Rectal smooth muscle tissue (tissue), 1 donor: ENCODE measurements around the gene CNNM2.
A peak's percentile ranks its signal among the peaks of the same experiment; 100 is the strongest.

Experiments
- H3K27ac ChIP-seq: one replicate; pipeline ENCODE4 v1.7.0; 2013; ENCODE audit warnings: low read depth, low read length, inconsistent platforms
- H3K27me3 ChIP-seq: one replicate; pipeline ENCODE4 v1.7.0; 2013; ENCODE audit warnings: low read length; ENCODE audit not compliant: control insufficient read depth, insufficient read depth
- H3K36me3 ChIP-seq: one replicate; pipeline ENCODE4 v1.7.0; 2013; ENCODE audit warnings: low read length; ENCODE audit not compliant: control insufficient read depth, insufficient read depth
- H3K4me1 ChIP-seq: one replicate; pipeline ENCODE4 v1.7.0; 2013; ENCODE audit warnings: low read length; ENCODE audit not compliant: control insufficient read depth, insufficient read depth
- H3K4me3 ChIP-seq: one replicate; pipeline ENCODE4 v1.7.0; 2013; ENCODE audit warnings: low read length
- H3K9ac ChIP-seq: one replicate; pipeline ENCODE4 v1.7.0; 2013; ENCODE audit warnings: low read length

The CNNM2 gene

GRCh38 chr10:103090911-103091310, 172.8 kb downstream of the CNNM2 start:
- Histone ChIP-seq H3K27ac (no peak overlapping the region), H3K27me3 (no peaks in the 10 kb centered on the region), H3K4me1 (no peaks in the 10 kb centered on the region), H3K36me3 (peaks cover 19% of the 10 kb centered on the region), H3K4me3 (no peak overlapping the region), H3K9ac (no peak overlapping the region)

- Histone ChIP-seq H3K9ac (no peak overlapping the region), H3K27ac (no peak overlapping the region), H3K27me3 (no peaks in the 10 kb centered on the region), H3K4me1 (no peaks in the 10 kb centered on the region), H3K4me3 (no peak overlapping the region), H3K36me3 (peaks cover 16% of the 10 kb centered on the region)
Observed at GRCh38 chr10:103095005-103095404, 176.9 kb downstream of the CNNM2 start.

- Histone ChIP-seq H3K4me3 (no peak overlapping the region), H3K9ac (no peak overlapping the region), H3K27me3 (no peaks in the 10 kb centered on the region), H3K36me3 (peaks cover 18% of the 10 kb centered on the region), H3K27ac (no peak overlapping the region), H3K4me1 (no peaks in the 10 kb centered on the region)
Observed at GRCh38 chr10:103096130-103096529, 178.0 kb downstream of the CNNM2 start.

GRCh38 chr10:103098240-103098639, 180.1 kb downstream of the CNNM2 start:
- Histone ChIP-seq H3K27me3 (no peaks in the 10 kb centered on the region), H3K4me3 (no peak overlapping the region), H3K36me3 (peaks cover 18% of the 10 kb centered on the region), H3K27ac (no peak overlapping the region), H3K9ac (no peak overlapping the region), H3K4me1 (no peaks in the 10 kb centered on the region)

- Histone ChIP-seq H3K9ac (no peak overlapping the region), H3K4me1 (no peaks in the 10 kb centered on the region), H3K27me3 (no peaks in the 10 kb centered on the region), H3K36me3 (peaks cover 13% of the 10 kb centered on the region), H3K27ac (no peak overlapping the region), H3K4me3 (no peak overlapping the region)
Observed at GRCh38 chr10:103100620-103101019, 182.5 kb downstream of the CNNM2 start.

- no peak overlapping the region for H3K4me3 ChIP-seq
- no peaks in the 10 kb centered on the region for H3K4me1 ChIP-seq
- H3K27me3 ChIP-seq: no peaks in the 10 kb centered on the region
- no peak overlapping the region for H3K9ac ChIP-seq
- peaks cover 13% of the 10 kb centered on the region for H3K36me3 ChIP-seq
- no peak overlapping the region for H3K27ac ChIP-seq
Observed at GRCh38 chr10:103102195-103102594, 184.1 kb downstream of the CNNM2 start.

GRCh38 chr10:103103989-103104388, 185.9 kb downstream of the CNNM2 start:
- H3K27me3 ChIP-seq: no peaks in the 10 kb centered on the region
- H3K4me3 ChIP-seq: no peak overlapping the region
- peaks cover 13% of the 10 kb centered on the region for H3K36me3 ChIP-seq
- no peaks in the 10 kb centered on the region for H3K4me1 ChIP-seq
- H3K27ac ChIP-seq: no peak overlapping the region
- H3K9ac ChIP-seq: no peak overlapping the region

- no peak overlapping the region for H3K9ac ChIP-seq
- no peaks in the 10 kb centered on the region for H3K27me3 ChIP-seq
- H3K36me3 ChIP-seq: peaks cover 12% of the 10 kb centered on the region
- H3K27ac ChIP-seq: no peak overlapping the region
- no peaks in the 10 kb centered on the region for H3K4me1 ChIP-seq
- H3K4me3 ChIP-seq: no peak overlapping the region
Observed at GRCh38 chr10:103104721-103105120, 186.6 kb downstream of the CNNM2 start.

GRCh38 chr10:103105462-103105861, 187.4 kb downstream of the CNNM2 start:
- no peak overlapping the region for H3K4me3 ChIP-seq
- no peak overlapping the region for H3K27ac ChIP-seq
- no peak overlapping the region for H3K9ac ChIP-seq
- H3K27me3 ChIP-seq: no peaks in the 10 kb centered on the region
- H3K4me1 ChIP-seq: no peaks in the 10 kb centered on the region
- H3K36me3 ChIP-seq: peaks cover 7% of the 10 kb centered on the region

- Histone ChIP-seq H3K4me1 (peaks cover 8% of the 10 kb centered on the region), H3K27me3 (no peaks in the 10 kb centered on the region), H3K27ac (no peak overlapping the region), H3K4me3 (no peak overlapping the region), H3K9ac (no peak overlapping the region), H3K36me3 (peaks cover 2% of the 10 kb centered on the region)
Observed at GRCh38 chr10:103106539-103106938, 188.4 kb downstream of the CNNM2 start.

- Histone ChIP-seq H3K4me1 (peaks cover 10% of the 10 kb centered on the region), H3K4me3 (no peak overlapping the region), H3K9ac (no peak overlapping the region), H3K27me3 (no peaks in the 10 kb centered on the region), H3K36me3 (no peaks in the 10 kb centered on the region), H3K27ac (peak overlapping the region; percentile 40)
Observed at GRCh38 chr10:103109821-103110220, 191.7 kb downstream of the CNNM2 start.

GRCh38 chr10:103110407-103110806, 192.3 kb downstream of the CNNM2 start:
- Histone ChIP-seq H3K27me3 (no peaks in the 10 kb centered on the region), H3K9ac (no peak overlapping the region), H3K4me3 (no peak overlapping the region), H3K36me3 (no peaks in the 10 kb centered on the region), H3K4me1 (peaks cover 10% of the 10 kb centered on the region), H3K27ac (peak overlapping the region; percentile 40)

GRCh38 chr10:103111031-103111917, 193.2 kb downstream of the CNNM2 start:
- H3K9ac ChIP-seq: no peak overlapping the region
- no peak overlapping the region for H3K4me3 ChIP-seq
- peak overlapping the region; percentile 59 for H3K27ac ChIP-seq
- H3K36me3 ChIP-seq: no peaks in the 10 kb centered on the region
- peaks cover 10% of the 10 kb centered on the region for H3K4me1 ChIP-seq
- H3K27me3 ChIP-seq: no peaks in the 10 kb centered on the region
